Esophagus (tissue), 2 donors: Measurements from ENCODE around the gene EPHX1. TPM values are rescaled to one million over a fixed set of nuclear protein-coding genes. Genes with fewer than 3 reads are reported as not detected.
"Not testable (repeated sequence)": the region's sequence is repeated elsewhere in the genome, so short reads cannot be mapped to it uniquely, and the experiment has no call there.

ENCODE experiments used
- H3K27ac ChIP-seq, 2 donors: one replicate each; pipeline ENCODE4 v1.5.1; 2013; ENCODE audit warnings: low read depth in 2 of 2, mild to moderate bottlenecking in 2 of 2, inconsistent platforms in 1 of 2, low read length in 1 of 2, moderate library complexity in 1 of 2
- H3K27me3 ChIP-seq, 2 donors: one replicate each; pipeline ENCODE4 v1.6.1; 2013; ENCODE audit warnings: low read length in 2 of 2, control low read depth in 1 of 2, mild to moderate bottlenecking in 1 of 2; ENCODE audit not compliant: insufficient read depth in 2 of 2, control insufficient read depth in 1 of 2
- H3K36me3 ChIP-seq, 2 donors: one replicate each; pipeline ENCODE4 v1.6.1; 2013; ENCODE audit warnings: low read length in 1 of 2; ENCODE audit not compliant: control insufficient read depth in 2 of 2, insufficient read depth in 2 of 2
- H3K4me1 ChIP-seq, 2 donors: one replicate each; pipeline ENCODE4 v1.6.1; 2013; ENCODE audit warnings: low read length in 1 of 2; ENCODE audit not compliant: control insufficient read depth in 2 of 2, insufficient read depth in 2 of 2
- H3K4me3 ChIP-seq, 2 donors: one replicate each; pipeline ENCODE4 v1.5.1; 2013; ENCODE audit warnings: low read length in 2 of 2, mild to moderate bottlenecking in 2 of 2, low read depth in 1 of 2, moderate library complexity in 1 of 2
- H3K9me3 ChIP-seq, 2 donors: one replicate each; pipeline ENCODE4 v1.6.1; 2013; ENCODE audit warnings: mild to moderate bottlenecking in 2 of 2, low read depth in 1 of 2, low read length in 1 of 2, moderate library complexity in 1 of 2; ENCODE audit not compliant: control insufficient read depth in 2 of 2, insufficient read depth in 1 of 2
- WGBS, 2 donors: extraction: QIAGEN DNeasy Blood & Tissue Kit; methylation state at CpG; one replicate each; pipeline ENCODE4 v1.1.7; 2013; 5-methylcytosine and 5-hydroxymethylcytosine counted together
- polyA plus RNA-seq, 2 donors: library from polyadenylated mRNA; stranded (reverse); fragments of 200-250 nt; gene quantifications; one replicate each; pipeline ENCODE4 v1.2.3, GENCODE V29; 2013
- donor health status: healthy with polysubstance abuse.
- donor health status: Bipolar disorder and iron deficiency.

EPHX1 gene
- polyA plus RNA-seq, 2 donors: 62.5 to 90.7 TPM

DNA sequence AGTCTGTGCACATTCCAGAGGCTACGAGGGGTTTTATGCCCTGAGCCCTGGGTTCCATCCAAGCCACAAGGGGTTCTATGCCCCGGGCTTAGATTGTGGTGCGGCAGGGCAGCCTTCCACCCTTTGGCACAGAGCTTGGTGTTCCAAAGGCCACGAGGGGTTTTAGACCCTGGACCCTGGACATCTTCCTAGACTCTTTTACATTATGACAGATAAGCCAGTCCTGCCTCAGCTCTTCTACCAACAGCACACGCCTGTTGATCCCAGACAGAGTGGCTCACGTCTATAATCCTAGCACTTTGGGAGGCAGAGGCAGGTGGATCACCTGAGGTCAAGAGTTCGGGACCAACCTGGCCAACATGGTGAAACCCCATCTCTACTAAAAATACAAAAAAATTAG, 8.8 kb upstream of the EPHX1 start:
- H3K4me3 ChIP-seq, H3K4me1 ChIP-seq, H3K9me3 ChIP-seq, H3K27ac ChIP-seq, H3K36me3 ChIP-seq, H3K27me3 ChIP-seq: not testable (repeated sequence)
- 78 to 84% methylated on average over 7 of the region's 7 CpGs for WGBS, 2 donors

GRCh38 chr1:225806249-225806648, 3.7 kb upstream of the EPHX1 start:
- peaks cover under 1 to 1% of the 10 kb centered on the region in 2 donors for H3K4me1 ChIP-seq
- H3K36me3 ChIP-seq: no peaks in the 10 kb centered on the region
- H3K27me3 ChIP-seq: no peaks in the 10 kb centered on the region
- no peak overlapping the region for H3K27ac ChIP-seq
- WGBS, 2 donors: 94 to 98% methylated on average over 1 of the region's 1 CpG
- H3K4me3 ChIP-seq: no peak overlapping the region
- no peaks in the 10 kb centered on the region for H3K9me3 ChIP-seq

GRCh38 chr1:225806736-225807135, 3.2 kb upstream of the EPHX1 start:
- whole genome bisulfite sequencing, 2 donors: 95 to 96% methylated on average over 3 of the region's 3 CpGs
- H3K27me3 ChIP-seq: not testable (repeated sequence)

GRCh38 chr1:225808136-225808535, 1.8 kb upstream of the EPHX1 start:
- Histone ChIP-seq H3K4me3 (no peak overlapping the region), H3K27ac (no peak overlapping the region), H3K36me3 (no peaks in the 10 kb centered on the region), H3K27me3 (no peaks in the 10 kb centered on the region), H3K9me3 (no peaks in the 10 kb centered on the region), H3K4me1 (peaks cover 6 to 13% of the 10 kb centered on the region in 2 donors)
- 88 to 92% methylated on average over 5 of the region's 5 CpGs for WGBS, 2 donors

More at GRCh38 chr1:225806736-225807135, 3.2 kb upstream of the EPHX1 start:
- H3K9me3 ChIP-seq, H3K4me1 ChIP-seq, H3K4me3 ChIP-seq, H3K36me3 ChIP-seq, H3K27ac ChIP-seq: not testable (repeated sequence)

DNA sequence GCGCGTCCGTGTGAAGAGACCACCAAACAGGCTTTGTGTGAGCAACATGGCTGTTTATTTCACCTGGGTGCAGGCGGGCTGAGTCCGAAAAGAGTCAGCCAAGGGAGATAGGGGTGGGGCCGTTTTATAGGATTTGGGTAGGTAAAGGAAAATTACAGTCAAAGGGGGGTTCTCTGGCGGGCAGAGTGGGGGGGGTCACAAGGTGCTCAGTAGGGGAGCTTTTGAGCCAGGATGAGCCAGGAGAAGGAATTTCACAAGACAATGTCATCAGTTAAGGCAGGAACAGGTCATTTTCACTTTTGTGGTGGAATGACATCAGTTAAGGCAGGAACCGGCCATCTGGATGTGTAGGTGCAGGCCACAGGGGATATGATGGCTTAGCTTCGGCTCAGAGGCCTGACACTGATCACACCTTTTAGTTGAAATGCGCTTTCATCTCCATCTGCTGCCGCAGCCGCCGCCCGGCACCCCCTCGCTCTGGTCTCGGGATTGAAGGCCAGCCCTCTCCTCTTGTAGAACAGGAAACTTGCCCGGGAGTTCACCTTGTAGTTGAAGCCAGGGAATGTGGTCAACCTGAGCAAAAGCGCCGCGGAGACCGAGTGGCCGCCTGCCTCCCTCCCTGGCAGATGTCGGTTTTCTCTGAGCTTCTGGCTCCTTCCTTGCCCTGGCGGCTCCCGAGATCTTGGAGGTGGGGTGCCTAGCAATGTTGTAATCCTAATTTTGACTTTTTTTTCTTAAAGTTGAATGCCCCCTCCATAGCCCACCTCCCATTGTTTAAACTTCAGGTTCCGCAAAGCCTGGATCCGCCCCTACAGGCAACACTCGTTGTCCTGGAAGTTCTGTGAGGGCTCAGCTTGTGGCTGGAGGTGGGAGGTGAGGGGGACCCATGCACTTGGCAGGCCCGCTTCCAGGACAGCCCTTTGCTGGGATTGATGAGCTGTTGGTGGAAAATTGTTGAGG, 935 bp downstream of the EPHX1 start:
- Histone ChIP-seq H3K27ac (peak overlapping the region; percentile 79 to 82), H3K4me1 (peaks cover 9 to 26% of the 10 kb centered on the region in 2 donors), H3K4me3 (peak overlapping the region; percentile 79 to 86)
- not testable (repeated sequence) for H3K9me3 ChIP-seq, H3K36me3 ChIP-seq, H3K27me3 ChIP-seq
- WGBS, 2 donors: 11 to 17% methylated on average over 29 of the region's 29 CpGs

- H3K36me3 ChIP-seq: no peaks in the 10 kb centered on the region
- peak overlapping the region in 1 of 2 donors; percentile 79 for H3K4me3 ChIP-seq
- 50 to 58% methylated on average over 10 of the region's 10 CpGs for whole genome bisulfite sequencing, 2 donors
- H3K27me3 ChIP-seq: no peaks in the 10 kb centered on the region
- H3K9me3 ChIP-seq: no peaks in the 10 kb centered on the region
- peak overlapping the region; percentile 39 to 84 for H3K27ac ChIP-seq
- peaks cover 13 to 31% of the 10 kb centered on the region in 2 donors for H3K4me1 ChIP-seq
Measured at GRCh38 chr1:225811622-225812487, 1.9 kb downstream of the EPHX1 start.

- Histone ChIP-seq H3K9me3 (no peaks in the 10 kb centered on the region), H3K27me3 (no peaks in the 10 kb centered on the region), H3K4me3 (no peak overlapping the region), H3K36me3 (no peaks in the 10 kb centered on the region), H3K4me1 (peaks cover 13 to 39% of the 10 kb centered on the region in 2 donors), H3K27ac (peak overlapping the region; percentile 75 to 84)
- WGBS, 2 donors: 59 to 60% methylated on average over 8 of the region's 8 CpGs
Measured at GRCh38 chr1:225812488-225813213, 2.7 kb downstream of the EPHX1 start.

GRCh38 chr1:225813214-225813964, 3.5 kb downstream of the EPHX1 start:
- peak overlapping the region; percentile 84 to 86 for H3K27ac ChIP-seq
- no peaks in the 10 kb centered on the region for H3K9me3 ChIP-seq
- H3K27me3 ChIP-seq: no peaks in the 10 kb centered on the region
- H3K4me1 ChIP-seq: peaks cover 13 to 44% of the 10 kb centered on the region in 2 donors
- no peak overlapping the region for H3K4me3 ChIP-seq
- WGBS, 2 donors: 15 to 25% methylated on average over 10 of the region's 10 CpGs
- no peaks in the 10 kb centered on the region for H3K36me3 ChIP-seq
